SKM-1 treated with dmso at 0.1 percent for 144 hours (cell line): ENCODE results near the gene RMRP.
"Not testable (repeated sequence)": the region's sequence is repeated elsewhere in the genome, so short reads cannot be mapped to it uniquely, and the experiment has no call there.

Source experiments
- DNase-seq: peaks from one replicate; lab custom pipeline; 2025; ENCODE audit not compliant: unreplicated experiment; lab: John Stamatoyannopoulos, UW

The RMRP gene

DNA sequence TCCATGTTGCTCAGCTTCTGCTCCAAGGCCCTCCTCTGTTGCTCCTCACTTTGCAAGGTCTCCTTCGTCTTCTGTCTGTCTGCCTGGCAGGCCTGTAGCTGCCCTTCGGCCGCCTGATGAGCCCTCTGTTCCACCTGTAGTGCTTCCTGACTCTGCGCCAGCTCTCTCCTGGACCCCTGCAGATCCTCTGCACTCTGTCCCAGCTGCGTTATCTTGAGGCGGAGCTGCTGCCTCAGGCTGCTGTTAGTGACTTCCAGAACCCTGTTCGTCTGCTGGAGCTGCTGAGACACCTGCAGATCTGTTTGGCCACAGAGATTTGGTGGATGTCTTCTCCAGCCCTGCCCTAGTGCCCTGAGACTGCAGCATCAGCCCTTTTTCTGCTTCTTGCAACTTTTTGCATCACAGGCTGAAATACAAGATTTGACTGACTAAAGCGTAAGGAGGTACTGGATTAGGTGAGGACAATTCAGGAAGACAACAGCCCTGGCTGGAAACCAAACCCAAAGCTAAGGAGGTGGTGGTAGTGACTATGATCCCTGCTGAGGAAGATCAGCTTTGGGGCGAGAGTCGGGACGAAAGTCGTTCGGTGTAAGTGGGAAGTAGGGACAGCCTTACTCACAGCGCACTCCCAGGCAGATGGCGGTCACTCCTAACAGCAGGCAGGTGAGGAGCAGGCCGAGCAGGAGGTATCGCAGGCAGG, 41.7 kb downstream of the RMRP start:
- no peak for DNase-seq

DNA sequence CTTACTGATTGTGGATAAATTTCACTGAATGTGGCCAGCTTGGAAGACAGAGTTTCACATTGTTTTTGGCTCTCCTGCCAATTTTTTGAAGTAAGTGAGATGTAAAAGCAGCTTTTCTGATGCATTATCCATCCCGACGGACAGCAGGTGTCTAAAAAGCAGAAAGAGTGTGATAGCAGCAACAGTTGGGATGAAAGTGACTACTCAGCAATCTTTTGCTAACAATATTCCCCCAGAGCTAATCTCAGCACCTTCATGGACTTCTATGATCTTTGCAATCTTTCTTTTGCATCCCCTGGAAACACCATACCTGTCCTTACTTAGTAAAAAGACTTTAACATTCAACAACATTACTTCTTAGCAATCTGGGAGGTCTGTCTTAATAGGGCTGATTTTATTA, 45.0 kb downstream of the RMRP start:
- DNase-seq, result no peak

DNA sequence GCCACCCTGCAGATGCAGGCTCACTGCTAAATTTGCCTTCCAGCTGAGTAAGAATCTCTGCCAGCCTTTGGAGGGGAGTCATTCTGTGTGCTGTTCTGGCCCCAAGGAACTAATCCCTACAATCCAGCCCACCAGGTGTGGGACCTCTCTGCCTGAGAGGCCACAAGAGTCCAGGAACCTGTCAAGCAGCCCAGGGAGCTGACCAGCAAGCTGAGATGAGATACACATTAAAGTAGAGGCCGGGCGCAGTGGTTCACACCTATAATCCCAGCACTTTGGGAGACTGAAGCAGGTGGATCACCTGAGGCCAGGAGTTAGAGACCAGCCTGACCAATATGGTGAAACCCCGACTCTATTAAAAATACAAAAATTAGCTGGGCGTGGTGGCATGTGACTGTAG, 45.8 kb downstream of the RMRP start:
- DNase-seq, result not testable (repeated sequence)

DNA sequence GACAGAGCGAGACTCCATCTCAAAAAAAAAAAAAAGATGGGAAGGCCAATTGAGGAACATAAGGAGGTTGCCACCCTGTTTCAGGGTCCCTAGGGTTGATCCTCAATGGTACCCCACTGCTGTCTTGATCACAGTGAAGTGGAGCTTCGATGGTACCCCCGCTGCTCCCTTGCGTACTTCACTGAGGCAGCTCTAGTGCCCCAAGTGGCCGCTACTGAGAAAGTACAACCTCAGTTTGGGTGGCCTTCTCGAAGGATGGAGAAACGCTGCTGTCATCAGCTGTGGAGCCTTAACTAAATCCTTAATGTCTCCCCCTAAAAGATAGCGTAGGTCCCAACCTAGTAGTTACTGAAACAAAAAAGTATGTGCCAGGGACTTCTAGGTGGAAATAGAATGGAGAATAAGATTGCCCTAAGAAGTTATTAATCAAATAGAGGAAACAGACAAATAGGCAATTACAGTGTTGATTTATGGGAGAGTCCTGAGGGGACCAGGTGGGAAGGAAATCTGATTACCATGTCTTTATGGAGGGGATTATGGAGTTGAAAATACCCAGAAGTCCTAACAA, 46.5 kb downstream of the RMRP start:
- DNase-seq, result peak; percentile 7

DNA sequence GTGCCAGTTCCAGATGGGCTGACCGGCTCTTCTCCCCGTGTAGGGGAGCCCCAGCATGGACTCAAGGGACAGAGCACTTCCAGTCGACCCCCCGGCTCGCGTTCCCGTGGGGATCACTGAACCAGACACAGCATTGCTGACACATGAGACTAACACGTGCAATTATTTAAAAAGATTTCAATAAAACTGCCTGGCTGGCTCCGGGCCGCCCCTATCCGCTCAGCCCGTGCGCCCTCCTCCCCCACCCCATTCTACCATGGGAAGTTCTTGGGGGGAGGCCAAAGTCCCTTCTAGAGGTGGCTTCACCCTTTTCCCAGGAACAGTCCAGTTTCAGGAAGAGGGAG, 48.0 kb downstream of the RMRP start:
- no peak for DNase-seq

DNA sequence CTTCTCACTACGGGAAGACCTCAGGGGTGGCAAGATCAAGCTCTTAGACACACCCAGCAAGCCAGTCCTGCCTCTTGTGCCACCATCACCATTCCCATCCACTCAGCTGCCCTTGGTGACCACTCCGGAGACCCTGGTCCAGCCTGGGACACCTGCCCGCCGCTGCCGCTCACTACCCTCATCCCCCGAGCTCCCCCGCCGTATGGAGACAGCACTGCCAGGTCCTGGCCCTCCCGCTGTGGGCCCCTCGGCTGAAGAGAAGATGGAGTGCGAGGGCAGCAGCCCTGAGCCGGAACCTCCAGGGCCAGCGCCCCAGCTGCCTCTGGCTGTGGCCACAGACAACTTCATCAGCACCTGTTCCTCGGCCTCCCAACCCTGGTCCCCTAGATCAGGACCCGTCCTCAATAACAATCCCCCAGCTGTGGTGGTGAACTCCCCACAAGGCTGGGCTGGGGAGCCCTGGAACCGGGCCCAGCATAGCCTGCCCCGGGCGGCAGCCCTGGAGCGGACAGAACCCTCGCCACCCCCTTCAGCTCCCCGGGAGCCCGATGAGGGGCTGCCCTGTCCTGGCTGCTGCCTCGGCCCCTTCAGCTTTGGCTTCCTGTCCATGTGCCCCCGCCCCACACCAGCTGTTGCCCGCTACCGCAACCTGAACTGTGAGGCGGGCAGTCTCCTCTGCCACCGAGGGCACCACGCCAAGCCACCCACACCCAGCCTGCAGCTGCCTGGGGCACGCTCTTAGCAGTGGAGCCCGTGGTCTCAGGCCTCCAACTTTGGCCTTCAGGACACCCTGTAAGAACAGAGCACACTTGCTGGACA, 48.6 kb downstream of the RMRP start:
- no peak for DNase-seq

DNA sequence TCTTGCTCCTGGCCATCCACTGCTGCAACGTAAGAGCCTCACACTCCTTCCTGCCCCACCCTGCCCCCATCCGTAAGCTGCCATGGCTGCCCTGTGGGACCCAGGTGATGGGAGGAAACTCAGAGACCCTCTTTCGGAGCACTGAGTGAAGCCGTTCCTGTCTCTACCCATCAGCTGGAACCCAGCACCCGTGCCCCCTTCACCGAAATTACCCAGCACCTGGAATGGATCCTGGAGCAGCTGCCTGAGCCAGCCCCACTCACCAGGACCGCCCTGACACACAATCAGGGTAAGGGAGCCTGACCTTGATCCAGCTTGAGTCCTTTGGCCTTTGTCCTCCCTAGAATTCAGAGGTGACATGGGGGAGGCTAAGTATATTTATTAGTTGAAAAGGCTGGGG, 49.6 kb downstream of the RMRP start:
- no peak for DNase-seq
